NCI-H2171 treated with DMSO at 0.1 percent for 48 hours (cell line): ENCODE results near the gene NTHL1.
A peak's percentile ranks its signal among the peaks of the same experiment; 100 is the strongest.
"Not testable (repeated sequence)": the region's sequence is repeated elsewhere in the genome, so short reads cannot be mapped to it uniquely, and the experiment has no call there.

ENCODE experiments used
- DNase-seq: peaks from one replicate; lab custom pipeline; 2025; lab: John Stamatoyannopoulos, UW

Gene NTHL1

GRCh38 chr16:2040787-2041522 is 6.7 kb downstream of the NTHL1 start:
- DNase-seq = peak; percentile 24

GRCh38 chr16:2040041-2040786 is 7.4 kb downstream of the NTHL1 start:
- DNase-seq = no peak

DNA sequence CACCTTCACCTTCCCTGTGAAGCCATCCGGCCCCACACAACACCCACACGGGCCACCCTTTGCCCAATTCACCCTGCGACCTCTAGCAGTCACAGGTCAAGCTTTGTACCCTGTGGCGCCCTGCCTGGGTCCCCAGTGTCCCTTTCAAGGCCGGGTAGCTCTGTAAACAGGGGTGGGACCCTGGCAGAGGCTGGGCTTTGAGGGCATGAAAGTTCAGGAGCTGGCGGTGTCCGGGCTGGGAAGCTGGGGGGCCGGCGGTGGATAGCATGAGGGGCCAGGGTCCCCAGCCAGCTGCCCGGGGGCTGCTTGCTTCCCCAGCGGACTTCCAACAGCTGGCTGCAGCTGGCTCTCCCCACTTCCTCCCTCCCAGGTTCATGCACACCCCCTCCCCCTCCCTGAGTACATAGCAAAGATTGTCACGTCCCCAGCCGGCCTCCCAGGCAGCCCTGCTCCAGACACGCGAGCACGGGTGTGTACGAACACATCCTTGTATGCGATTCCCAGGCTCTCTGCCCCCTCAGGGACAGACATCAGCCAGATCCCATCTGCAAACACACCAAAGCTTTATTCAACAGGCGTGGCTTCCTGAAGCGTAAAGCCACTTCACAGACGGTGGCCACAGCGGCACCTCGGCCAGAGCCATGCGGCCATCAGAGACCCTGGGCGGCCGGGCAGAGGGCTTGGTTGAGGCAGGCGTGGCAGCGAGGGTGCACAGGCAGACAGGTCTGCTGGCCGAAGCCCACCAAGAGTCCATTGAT is 8.2 kb downstream of the NTHL1 start:
- DNase-seq = no peak

GRCh38 chr16:2038382-2039231 is 9.0 kb downstream of the NTHL1 start:
- no peak for DNase-seq

DNA sequence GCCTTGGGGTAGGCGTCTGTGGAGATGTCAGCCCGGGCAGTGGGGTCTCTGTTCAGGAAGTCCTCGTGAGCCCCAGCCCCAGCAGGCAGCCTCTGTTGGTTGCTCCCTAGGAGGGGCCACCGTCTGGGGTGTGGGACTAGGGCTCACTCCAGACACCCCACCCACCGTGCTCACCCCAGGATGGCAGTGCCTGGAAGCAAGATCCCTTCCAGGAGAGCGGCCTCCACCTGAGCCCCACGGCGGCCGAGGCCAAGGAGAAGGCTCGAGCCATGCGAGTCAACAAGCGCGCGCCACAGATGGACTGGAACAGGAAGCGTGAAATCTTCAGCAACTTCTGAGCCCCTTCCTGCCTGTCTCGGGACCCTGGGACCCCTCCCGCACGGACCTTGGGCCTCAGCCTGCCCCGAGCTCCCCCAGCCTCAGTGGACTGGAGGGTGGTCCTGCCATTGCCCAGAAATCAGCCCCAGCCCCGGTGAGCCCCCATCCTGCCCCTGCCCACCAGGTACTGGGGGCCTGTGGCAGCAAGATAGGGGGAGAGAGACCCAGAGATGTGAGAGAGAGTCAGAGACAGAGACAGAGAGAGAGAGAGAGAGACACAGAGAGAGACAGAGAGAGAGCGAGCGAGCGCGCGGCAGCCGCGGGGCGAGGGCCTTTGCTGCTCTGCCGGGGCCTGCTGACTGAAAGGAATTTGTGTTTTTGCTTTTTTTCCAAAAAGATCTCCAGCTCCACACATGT is 9.8 kb downstream of the NTHL1 start:
- DNase-seq = no peak

- no peak for DNase-seq
These were observed 10.5 kb downstream of the NTHL1 start for GRCh38 chr16:2037115-2037514.

GRCh38 chr16:2036200-2036966 is 11.3 kb downstream of the NTHL1 start:
- DNase-seq = no peak

- DNase-seq = peak; percentile 74
These were observed 12.0 kb downstream of the NTHL1 start for GRCh38 chr16:2035431-2036199.

- no peak for DNase-seq
These were observed 12.8 kb downstream of the NTHL1 start for GRCh38 chr16:2034696-2035430.

GRCh38 chr16:2033909-2034695 is 13.5 kb downstream of the NTHL1 start:
- DNase-seq = not testable (repeated sequence)

DNA sequence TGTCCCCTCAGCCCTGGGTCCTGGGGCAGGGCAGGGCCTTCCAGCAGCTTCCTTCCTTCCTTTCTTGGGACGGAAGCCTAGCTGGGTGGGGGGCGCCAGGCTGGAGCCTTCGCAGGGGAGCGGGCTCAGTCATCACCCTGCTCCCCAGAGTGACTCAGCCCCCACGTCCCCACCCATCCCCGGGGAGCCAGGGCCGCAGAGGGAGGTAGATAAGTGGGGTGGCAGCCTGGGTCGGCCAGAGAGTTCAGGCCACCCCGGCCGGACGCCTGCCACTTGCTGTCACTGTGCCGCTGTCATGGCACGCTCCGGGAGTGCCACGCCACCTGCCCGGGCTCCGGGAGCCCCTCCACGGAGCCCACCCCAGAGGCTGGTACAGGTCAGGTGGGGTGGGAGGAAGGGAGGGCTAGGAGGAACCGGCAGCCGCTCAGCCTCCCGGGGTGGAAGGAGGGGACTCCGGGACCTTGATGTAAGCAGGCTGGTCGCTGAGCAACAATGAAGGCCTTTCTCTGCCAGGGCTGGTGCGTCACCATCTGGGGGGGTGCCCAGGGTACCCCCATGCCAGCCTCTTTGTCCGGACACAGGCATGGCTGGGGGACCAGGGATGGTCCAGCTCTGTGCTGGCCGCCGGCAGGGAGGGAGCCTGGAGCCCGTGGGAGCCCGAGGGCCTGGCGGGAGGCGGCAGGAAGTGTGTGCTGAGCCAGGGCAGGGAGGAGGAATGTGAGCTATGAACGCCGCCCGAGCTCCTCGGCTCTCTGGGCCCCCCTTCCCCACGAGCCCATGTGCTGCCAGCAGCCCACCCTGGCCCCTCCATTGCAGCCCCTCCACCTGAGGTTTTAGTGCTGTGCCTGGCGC is 14.4 kb downstream of the NTHL1 start:
- no peak for DNase-seq

DNA sequence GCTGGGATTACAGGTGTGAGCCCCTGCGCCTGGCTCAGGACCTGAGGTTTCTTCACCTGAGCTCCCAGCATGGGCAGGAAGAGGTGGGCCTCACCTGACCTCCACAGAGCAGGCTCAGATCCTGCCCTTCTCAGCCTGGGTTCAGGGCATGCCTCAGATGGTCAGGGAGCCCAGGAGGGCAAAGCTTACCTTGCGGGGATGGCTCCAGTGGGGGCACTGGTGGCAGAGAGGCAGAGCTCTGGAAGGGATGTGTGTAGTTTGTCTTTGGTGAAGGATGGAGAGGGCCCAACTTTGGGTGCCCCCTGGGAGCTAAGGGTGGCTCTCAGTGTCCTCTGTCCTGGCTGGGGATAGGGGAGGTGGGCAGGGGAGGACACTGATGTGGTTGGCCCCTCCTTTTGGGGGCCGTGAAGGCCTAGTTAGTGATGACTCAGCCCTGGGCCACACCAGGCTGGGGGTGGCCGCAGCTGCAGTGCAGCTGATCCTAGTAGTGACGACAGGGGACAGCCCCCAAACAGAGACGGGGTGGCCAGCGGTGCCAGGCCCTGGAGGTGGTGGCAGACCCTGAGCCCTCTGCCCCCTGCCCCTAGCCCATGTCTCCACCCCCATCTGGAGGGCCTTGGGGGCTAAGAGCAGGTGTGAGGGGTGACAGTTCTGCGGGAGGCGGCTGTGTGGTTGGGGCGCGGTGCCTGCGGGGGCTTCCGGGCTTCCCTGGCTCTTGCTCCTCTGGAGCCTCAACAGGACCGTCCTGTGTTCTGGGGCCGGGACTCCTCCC is 15.2 kb downstream of the NTHL1 start:
- DNase-seq = no peak

- no peak for DNase-seq
These were observed 16.5 kb downstream of the NTHL1 start for GRCh38 chr16:2031081-2031577.

- DNase-seq = no peak
These were observed 17.6 kb downstream of the NTHL1 start for GRCh38 chr16:2030036-2030435.

DNA sequence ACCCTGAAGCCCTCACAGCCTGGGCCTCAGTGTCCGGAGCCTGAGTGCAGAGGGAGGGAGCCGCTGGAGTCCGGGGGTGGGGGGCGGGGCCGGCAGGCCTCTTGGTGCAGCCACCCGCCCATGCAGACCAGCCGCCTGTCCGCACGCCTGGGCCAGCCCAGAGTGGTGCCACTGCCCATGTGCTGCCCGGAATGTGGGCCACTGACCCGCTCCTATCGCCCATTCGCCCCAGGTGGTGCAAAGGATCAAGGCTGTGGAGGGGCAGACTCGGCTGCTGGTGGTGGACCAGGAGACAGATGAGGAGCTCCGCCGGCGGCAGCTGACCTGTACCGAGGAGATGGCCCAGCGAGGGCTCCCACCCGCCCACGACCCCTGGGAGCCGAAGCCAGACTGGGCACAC is 18.3 kb downstream of the NTHL1 start:
- DNase-seq = no peak

DNA sequence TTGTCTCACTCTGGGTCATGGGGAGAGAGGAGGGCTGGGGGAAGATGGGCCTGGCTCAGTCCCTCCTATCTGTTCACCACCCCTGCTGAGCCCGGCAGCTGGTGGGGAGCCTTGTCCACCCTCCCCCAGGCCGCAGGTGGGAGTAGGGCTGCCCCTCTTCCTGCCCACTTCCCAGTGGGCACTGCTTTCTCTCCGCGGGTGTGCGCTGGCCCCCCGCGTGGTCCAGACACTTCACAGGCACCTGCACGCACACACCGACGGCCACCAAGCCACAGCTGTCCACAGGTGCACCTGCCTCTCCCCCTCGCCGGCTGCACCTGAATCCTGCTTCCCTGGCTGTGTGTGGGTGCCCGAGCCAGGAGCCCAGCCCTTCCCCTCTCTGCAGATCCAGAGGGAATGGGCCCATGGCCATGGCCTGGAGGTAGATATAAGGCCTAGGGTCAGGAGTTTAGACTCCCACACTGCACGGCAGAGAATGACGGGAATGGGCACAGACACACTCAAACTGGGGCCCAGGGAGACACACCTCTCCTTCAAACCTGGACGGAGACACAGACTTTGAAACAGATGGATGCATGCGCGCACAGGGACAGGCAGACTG is 18.9 kb downstream of the NTHL1 start:
- no peak for DNase-seq
